Stimulated activated CD4-positive, alpha-beta T cell treated with anti-CD3 and anti-CD28 coated beads, Interleukin-2, amount 100 ng/mL, for 24 hours (primary cell): ENCODE measurements around the gene NEK8.
"Not testable (repeated sequence)": the region's sequence is repeated elsewhere in the genome, so short reads cannot be mapped to it uniquely, and the experiment has no call there.

Experiments
- DNase-seq, 2 donors: peaks; one replicate each; pipeline ENCODE4 v3.0.0-alpha.2; 2020

The NEK8 gene

GRCh38 chr17:28765038-28765437 is 36.5 kb downstream of the NEK8 start:
- no peak for DNase-seq

GRCh38 chr17:28773736-28774135 is 45.1 kb downstream of the NEK8 start:
- DNase-seq, result no peak

- no peak for DNase-seq
These were observed 45.6 kb downstream of the NEK8 start for GRCh38 chr17:28774206-28774605.

GRCh38 chr17:28777178-28777577 is 48.6 kb downstream of the NEK8 start:
- no peak for DNase-seq

GRCh38 chr17:28779601-28780000 is 51.0 kb downstream of the NEK8 start:
- not testable (repeated sequence) for DNase-seq

GRCh38 chr17:28783161-28783560 is 54.6 kb downstream of the NEK8 start:
- DNase-seq, result no peak

- DNase-seq, result no peak
These were observed 59.5 kb downstream of the NEK8 start for GRCh38 chr17:28788100-28788499.
